Large intestine (tissue), 3 donors: ENCODE measurements around the gene STARD13. TPM values are rescaled to one million over a fixed set of nuclear protein-coding genes. Genes with fewer than 3 reads are reported as not detected.

Source experiments
- DNase-seq, 2 donors: peaks; one replicate each; pipeline versions ENCODE4 v3.0.0 to v3.0.0-alpha.2; 2013
- H3K27ac ChIP-seq: one replicate; pipeline ENCODE4 v1.5.1; 2013; ENCODE audit warnings: low read length
- H3K27me3 ChIP-seq: 2 replicates; pipeline ENCODE4 v1.6.1; 2013; ENCODE audit warnings: low read length; ENCODE audit not compliant: control insufficient read depth, insufficient read depth
- H3K36me3 ChIP-seq: 2 replicates; pipeline ENCODE4 v1.6.1; 2013; ENCODE audit warnings: low read length; ENCODE audit not compliant: control insufficient read depth, insufficient read depth
- H3K4me1 ChIP-seq: one replicate; pipeline ENCODE4 v1.6.1; 2013; ENCODE audit warnings: low read length; ENCODE audit not compliant: control insufficient read depth, insufficient read depth
- H3K4me3 ChIP-seq: one replicate; pipeline ENCODE4 v1.5.1; 2013; ENCODE audit warnings: low read length
- H3K9me3 ChIP-seq: one replicate; pipeline ENCODE4 v1.6.1; 2013; ENCODE audit warnings: mild to moderate bottlenecking, low read depth, low read length, moderate library complexity; ENCODE audit not compliant: control insufficient read depth
- WGBS: methylation state at CpG from one replicate; pipeline ENCODE4 v1.1.5; 2013; ENCODE audit warnings: low lambda C conversion rate; ENCODE audit not compliant: insufficient coverage; 5-methylcytosine and 5-hydroxymethylcytosine counted together
- polyA plus RNA-seq: library from polyadenylated mRNA; unstranded; fragments of 120-200 nt; gene quantifications from one replicate; pipeline ENCODE4 v1.2.1, GENCODE V29; 2013

STARD13 gene
- polyA plus RNA-seq, 1 donor: 15.4 TPM

- no peaks in the 10 kb centered on the region for H3K27me3 ChIP-seq
- WGBS: no CpG with 5 or more reads among the region's 3 CpGs
- H3K4me1 ChIP-seq: no peaks in the 10 kb centered on the region
- H3K36me3 ChIP-seq: no peaks in the 10 kb centered on the region
- H3K4me3 ChIP-seq: no peak overlapping the region
- DNase-seq: no peak
- H3K9me3 ChIP-seq: no peaks in the 10 kb centered on the region
- H3K27ac ChIP-seq: no peak overlapping the region
Measured at GRCh38 chr13:33058776-33059327, 226.7 kb downstream of the STARD13 start.

DNA sequence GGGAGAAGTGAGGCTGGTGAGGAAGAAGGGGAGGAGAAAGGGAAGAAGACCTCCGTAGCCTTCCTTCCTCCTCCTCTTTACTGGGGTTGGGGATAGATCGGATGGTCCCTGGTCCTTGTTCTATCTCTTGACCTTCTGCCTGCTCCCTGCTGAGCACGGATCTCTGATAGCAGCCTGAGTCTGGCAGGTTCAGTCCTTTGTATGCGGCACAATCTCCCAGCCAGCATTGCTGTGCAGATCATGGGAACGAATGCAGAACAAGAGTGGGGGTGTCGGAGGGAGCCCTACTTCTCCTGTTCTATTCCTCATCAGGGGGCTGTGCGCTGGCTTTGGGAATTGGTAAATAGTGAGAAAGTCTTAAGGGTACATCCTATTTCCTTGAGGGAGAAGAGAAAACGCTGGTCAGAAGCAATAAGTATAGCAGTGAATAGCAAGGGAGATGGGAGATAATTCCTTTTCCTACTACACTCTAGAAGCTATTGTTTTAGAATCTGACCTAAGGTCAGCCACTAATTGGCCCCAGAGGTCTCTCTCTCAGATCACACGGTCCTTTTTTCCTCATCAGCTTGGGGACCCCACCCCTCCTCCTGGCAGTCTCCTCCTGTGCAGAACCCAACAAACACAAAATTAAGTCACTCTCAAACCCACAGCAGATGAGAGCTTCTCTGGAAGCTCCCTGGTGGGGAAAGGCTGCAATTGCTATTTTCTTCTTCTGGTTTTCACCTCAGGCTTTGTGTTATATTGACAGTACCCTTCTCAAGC, 228.4 kb downstream of the STARD13 start:
- WGBS: no CpG with 5 or more reads among the region's 9 CpGs
- no peaks in the 10 kb centered on the region for H3K4me1 ChIP-seq
- H3K4me3 ChIP-seq: no peak overlapping the region
- no peaks in the 10 kb centered on the region for H3K27me3 ChIP-seq
- no peaks in the 10 kb centered on the region for H3K9me3 ChIP-seq
- no peak overlapping the region for H3K27ac ChIP-seq
- H3K36me3 ChIP-seq: no peaks in the 10 kb centered on the region
- DNase-seq: no peak

- H3K9me3 ChIP-seq: no peaks in the 10 kb centered on the region
- H3K4me1 ChIP-seq: no peaks in the 10 kb centered on the region
- H3K27me3 ChIP-seq: no peaks in the 10 kb centered on the region
- H3K4me3 ChIP-seq: no peak overlapping the region
- no peak overlapping the region for H3K27ac ChIP-seq
- WGBS: no CpG with 5 or more reads among the region's 7 CpGs
- no peaks in the 10 kb centered on the region for H3K36me3 ChIP-seq
- no peak for DNase-seq
Measured at GRCh38 chr13:33053397-33054066, 232.0 kb downstream of the STARD13 start.
